ENCODE data around the gene TAF8. TPM values are rescaled to one million over a fixed set of nuclear protein-coding genes. Genes with fewer than 3 reads are reported as not detected.
A peak's percentile ranks its signal among the peaks of the same experiment; 100 is the strongest.

The TAF8 gene
- total RNA-seq, 3 donors from 2014 or later: 15.7 to 25.4 (median 21.1) TPM

DNA sequence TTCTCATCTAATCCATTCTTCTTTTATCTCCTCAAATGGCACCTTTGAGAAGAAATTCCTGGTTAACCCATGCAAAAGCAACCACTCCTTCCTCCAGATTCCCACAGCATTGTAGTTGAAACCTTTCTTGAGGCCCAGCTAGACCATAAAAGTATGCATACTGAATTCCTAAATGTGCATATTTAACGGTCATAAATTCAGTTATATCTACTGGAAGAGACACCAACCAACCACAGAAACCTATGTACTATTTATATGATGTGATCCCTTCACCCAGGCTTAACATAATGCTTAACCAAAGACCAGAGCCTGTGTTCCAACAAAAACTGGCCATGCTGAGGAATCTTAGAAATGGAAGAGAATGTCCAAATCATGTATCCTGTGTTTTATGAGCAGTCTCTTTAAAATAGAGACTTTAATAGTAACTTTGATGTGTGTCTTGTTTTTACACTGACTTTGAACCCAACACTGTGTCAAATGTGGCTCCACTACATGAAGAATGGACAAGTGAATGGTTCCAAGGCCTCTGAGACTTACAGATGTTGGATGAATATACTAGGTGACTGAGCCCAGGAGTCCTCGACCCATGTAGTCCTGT, 11.4 kb upstream of the TAF8 start:
- H3K36me3 ChIP-seq: no peaks in the 10 kb centered on the region
- H3K4me3 ChIP-seq: no peak overlapping the region
- H3K4me1 ChIP-seq: peaks cover 2 to 19% of the 10 kb centered on the region in 2 donors
- no peaks in the 10 kb centered on the region for H3K9me3 ChIP-seq
- DNase-seq (ENCODE audit: low spot score in 2 of 2): no peak
- no peaks in the 10 kb centered on the region for H3K27me3 ChIP-seq
- intact Hi-C loops (cut with DNase I; ENCODE audit: low total_unique reads): no loop called here
- no peak overlapping the region for H3K27ac ChIP-seq
- TF ChIP-seq, protein P1, sequence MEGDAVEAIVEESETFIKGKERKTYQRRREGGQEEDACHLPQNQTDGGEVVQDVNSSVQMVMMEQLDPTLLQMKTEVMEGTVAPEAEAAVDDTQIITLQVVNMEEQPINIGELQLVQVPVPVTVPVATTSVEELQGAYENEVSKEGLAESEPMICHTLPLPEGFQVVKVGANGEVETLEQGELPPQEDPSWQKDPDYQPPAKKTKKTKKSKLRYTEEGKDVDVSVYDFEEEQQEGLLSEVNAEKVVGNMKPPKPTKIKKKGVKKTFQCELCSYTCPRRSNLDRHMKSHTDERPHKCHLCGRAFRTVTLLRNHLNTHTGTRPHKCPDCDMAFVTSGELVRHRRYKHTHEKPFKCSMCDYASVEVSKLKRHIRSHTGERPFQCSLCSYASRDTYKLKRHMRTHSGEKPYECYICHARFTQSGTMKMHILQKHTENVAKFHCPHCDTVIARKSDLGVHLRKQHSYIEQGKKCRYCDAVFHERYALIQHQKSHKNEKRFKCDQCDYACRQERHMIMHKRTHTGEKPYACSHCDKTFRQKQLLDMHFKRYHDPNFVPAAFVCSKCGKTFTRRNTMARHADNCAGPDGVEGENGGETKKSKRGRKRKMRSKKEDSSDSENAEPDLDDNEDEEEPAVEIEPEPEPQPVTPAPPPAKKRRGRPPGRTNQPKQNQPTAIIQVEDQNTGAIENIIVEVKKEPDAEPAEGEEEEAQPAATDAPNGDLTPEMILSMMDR (IDR thresholded peaks at IDR 0.05): no peak
- TF ChIP-seq POLR2A (IDR thresholded peaks at IDR 0.05) (no peak), POLR2AphosphoS5 (IDR thresholded peaks at IDR 0.05) (no peak)

DNA sequence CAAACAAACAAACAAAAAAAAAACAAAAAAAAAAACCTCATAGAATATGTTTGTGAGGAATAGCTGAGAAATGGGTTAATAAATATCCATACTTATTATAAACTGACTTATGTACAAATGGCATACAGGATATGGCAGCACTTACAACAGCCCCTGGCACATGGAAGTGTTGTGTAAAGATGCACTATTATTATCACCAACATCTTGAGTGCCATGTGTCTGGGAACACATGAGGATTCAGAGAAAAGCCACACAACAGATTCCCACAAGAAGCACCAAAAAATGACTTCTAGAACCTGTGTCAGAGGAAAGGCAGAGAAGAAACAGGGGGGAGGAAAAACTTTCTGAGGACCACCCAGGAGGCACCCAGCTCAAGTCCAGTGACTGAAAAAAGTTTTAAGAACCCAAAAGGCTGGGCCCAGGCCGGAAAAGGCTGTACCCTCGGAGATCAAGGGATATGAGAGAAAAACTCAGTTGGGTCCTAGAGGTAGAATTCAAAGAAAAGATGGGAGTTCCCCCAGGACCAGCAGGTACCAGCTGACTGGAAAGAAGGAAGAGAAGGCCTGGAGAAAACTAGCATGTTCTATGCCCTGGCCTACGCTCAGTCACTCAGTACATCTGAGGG, 9.4 kb upstream of the TAF8 start:
- Histone ChIP-seq H3K36me3 (no peaks in the 10 kb centered on the region), H3K9me3 (no peaks in the 10 kb centered on the region), H3K4me3 (no peak overlapping the region), H3K27ac (peak overlapping the region in 1 of 2 donors; percentile 36), H3K4me1 (peaks cover 6 to 31% of the 10 kb centered on the region in 2 donors), H3K27me3 (no peaks in the 10 kb centered on the region)
- DNase-seq (ENCODE audit: low spot score in 2 of 2): no peak
- TF ChIP-seq, protein P1 (IDR thresholded peaks at IDR 0.05): no peak
- TF ChIP-seq POLR2AphosphoS5 (IDR thresholded peaks at IDR 0.05): no peak
- TF ChIP-seq POLR2A (IDR thresholded peaks at IDR 0.05): no peak
- intact Hi-C loops (cut with DNase I; ENCODE audit: low total_unique reads): loop anchor here (10.0 kb wide), 1 partner anchor 116 kb away; the partner anchor contains the start of genes BYSL and MED20

GRCh38 chr6:42041481-42042053, 8.8 kb upstream of the TAF8 start:
- TF ChIP-seq, protein P1 (IDR thresholded peaks at IDR 0.05): no peak
- TF ChIP-seq POLR2AphosphoS5 (IDR thresholded peaks at IDR 0.05): no peak
- no peak for TF ChIP-seq POLR2A (IDR thresholded peaks at IDR 0.05)
- Histone ChIP-seq H3K27me3 (no peaks in the 10 kb centered on the region), H3K4me3 (no peak overlapping the region), H3K36me3 (no peaks in the 10 kb centered on the region), H3K4me1 (peaks cover 6 to 31% of the 10 kb centered on the region in 2 donors), H3K27ac (peak overlapping the region; percentile 4 to 36), H3K9me3 (no peaks in the 10 kb centered on the region)
- no peak for DNase-seq (ENCODE audit: low spot score in 2 of 2)
- intact Hi-C loops (cut with DNase I; ENCODE audit: low total_unique reads): loop anchor here (10.0 kb wide), 1 partner anchor 117 kb away; the partner anchor contains the start of genes BYSL and MED20

DNA sequence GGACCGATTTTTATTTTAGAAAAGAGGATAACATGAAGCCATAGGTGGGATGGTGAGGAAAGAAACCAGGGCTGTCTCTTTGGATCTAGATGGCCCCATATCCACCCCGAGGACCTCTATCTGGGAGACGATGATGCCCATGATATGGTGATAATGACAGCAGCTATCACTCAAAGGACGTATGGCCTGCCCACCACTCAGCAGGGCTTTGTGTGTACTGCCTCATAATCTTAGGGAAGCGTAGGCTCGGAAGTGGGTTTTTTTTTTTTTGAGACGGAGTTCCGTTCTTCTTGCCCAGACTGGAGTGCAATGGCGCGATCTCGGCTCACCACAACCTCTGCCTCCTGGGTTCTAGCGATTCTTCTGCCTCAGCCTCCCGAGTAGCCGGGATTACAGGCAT, 8.2 kb upstream of the TAF8 start:
- peak overlapping the region in 1 of 2 donors; percentile 36 for H3K27ac ChIP-seq
- no peak for DNase-seq (ENCODE audit: low spot score in 2 of 2)
- no peak overlapping the region for H3K4me3 ChIP-seq
- TF ChIP-seq POLR2A (IDR thresholded peaks at IDR 0.05) (no peak), POLR2AphosphoS5 (IDR thresholded peaks at IDR 0.05) (no peak)
- TF ChIP-seq, protein P1 (IDR thresholded peaks at IDR 0.05): no peak
- H3K36me3 ChIP-seq: no peaks in the 10 kb centered on the region
- no peaks in the 10 kb centered on the region for H3K27me3 ChIP-seq
- intact Hi-C loops (cut with DNase I; ENCODE audit: low total_unique reads): loop anchor here (10.0 kb wide), 1 partner anchor 117 kb away; the partner anchor contains the start of genes BYSL and MED20
- peaks cover 6 to 31% of the 10 kb centered on the region in 2 donors for H3K4me1 ChIP-seq
- no peaks in the 10 kb centered on the region for H3K9me3 ChIP-seq
